Dedifferentiated amniotic fluid mesenchymal stem cell (primary cell): Measurements from ENCODE around the gene FABP6.
"Not testable (repeated sequence)": the region's sequence is repeated elsewhere in the genome, so short reads cannot be mapped to it uniquely, and the experiment has no call there.

Experiments
- DNase-seq: peaks from one replicate; pipeline ENCODE4 v3.0.0-alpha.2; 2016; ENCODE audit errors: extremely low spot score

The FABP6 gene

DNA sequence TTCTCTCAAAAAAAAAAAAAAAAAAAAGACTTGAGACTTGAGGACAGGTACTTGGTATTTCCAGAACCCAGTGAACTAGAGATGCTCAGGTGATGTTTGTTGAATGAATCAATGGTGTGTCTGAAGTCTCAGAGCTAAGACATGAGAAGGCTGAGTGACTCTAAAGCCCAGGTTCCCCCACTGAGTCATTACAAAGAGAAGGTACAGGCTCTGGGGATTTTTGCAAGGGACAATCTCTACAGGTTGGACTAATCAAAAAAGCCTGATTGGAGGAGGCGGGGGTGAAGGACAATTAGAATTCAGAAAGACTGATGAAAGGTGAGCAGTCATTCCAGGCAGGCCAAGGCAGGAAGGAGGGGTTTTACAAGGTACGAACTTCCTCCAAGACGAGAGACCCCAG is 8.2 kb upstream of the FABP6 start:
- no peak for DNase-seq

DNA sequence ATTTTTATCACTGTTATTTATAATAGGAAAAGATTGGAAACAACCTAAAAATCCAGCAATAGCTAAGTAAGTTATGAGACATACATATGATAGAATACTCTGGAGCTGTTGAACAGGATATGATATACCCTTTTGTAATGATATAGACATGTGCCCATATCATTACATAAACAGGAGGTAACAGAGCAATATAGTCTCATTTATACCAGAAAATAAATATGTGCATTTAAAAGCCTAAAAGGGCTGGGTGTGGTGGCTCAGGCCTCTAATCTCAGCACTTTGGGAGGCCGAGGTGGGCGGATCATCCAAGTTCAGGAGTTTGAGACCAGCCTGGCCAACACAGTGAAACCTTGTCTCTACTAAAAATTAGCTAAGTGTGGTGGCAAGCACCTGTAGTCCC is 2.3 kb upstream of the FABP6 start:
- DNase-seq: no peak

DNA sequence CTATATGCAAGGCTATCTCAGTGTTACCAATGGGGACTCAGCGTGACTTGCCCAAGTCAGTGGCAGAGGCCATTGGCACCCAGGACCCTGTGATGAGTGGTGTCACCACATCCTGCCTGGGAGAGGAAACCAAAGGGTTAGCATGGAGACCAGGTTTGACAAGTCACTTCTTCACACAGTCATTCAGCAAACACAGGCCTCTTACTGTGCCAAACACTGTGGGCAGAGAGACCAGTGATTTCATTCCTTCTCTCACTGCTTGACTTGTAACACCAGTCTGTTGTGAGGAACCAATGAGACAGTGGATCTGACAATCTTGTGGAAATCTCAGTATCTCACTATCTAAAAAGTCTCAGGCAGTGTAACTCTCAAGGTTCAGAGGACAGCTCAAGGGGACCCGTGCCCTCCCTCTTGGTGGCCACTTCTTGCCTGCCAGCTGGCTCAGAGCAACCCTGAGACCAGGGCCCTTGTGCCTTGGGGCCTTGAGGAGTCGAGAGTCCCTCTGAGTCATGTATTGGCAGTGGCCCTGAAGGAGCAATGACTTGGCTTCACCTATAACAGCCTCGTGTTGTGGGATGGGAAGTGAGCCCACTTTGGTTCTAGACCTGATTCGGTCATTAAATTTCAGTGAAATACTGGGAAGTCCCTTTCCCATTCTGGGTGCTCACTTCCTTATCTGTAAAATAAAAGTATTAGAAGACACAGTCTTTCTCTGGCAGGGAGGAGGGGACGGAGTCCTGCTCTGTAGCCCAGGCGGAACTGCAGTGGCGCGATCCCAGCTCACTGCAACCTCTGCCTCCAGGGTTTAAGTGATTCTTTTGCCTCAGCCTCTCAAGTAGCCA is 1.6 kb downstream of the FABP6 start:
- no peak for DNase-seq

DNA sequence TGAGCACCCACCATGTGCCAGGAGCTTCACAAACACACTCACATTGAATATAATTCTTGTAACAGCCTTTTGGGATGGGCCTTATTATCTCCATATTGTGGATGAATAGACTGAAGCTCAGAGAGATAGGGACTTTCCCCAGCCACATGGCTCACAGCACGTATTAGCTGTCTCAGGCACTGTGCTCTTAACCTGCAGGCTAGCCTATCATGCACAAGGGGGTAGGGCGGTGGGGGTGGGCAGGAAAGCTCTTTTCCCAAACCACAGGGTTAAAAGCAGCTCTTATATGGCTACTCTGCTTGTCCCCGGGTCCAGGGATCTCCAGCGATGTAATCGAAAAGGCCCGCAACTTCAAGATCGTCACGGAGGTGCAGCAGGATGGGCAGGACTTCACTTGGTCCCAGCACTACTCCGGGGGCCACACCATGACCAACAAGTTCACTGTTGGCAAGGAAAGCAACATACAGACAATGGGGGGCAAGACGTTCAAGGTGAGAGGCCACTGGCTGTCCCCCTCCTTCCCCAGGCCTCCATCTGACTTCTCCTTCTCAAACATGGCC is 2.6 kb downstream of the FABP6 start:
- DNase-seq: no peak

GRCh38 chr5:160233215-160233614 is 3.9 kb downstream of the FABP6 start:
- DNase-seq: no peak

DNA sequence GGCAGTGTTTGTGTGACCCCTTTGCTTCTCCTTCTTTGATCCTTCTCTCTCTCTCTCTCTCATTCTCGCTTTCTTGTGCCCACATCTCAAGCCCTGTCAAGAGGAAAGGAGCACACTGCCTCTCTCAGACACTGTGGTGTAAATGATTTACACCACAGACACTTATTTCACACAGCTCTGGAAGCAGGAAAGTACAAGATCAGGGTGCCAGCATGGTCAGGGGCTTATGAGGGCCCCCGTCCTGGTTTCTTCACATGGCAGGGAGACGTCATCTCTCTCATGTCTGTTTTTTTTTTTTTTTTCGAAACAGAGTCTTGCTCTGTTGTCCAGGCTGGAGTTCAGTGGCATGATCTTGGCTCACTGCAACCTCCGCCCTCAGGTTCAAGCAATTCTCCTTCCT is 6.4 kb downstream of the FABP6 start:
- DNase-seq: no peak

DNA sequence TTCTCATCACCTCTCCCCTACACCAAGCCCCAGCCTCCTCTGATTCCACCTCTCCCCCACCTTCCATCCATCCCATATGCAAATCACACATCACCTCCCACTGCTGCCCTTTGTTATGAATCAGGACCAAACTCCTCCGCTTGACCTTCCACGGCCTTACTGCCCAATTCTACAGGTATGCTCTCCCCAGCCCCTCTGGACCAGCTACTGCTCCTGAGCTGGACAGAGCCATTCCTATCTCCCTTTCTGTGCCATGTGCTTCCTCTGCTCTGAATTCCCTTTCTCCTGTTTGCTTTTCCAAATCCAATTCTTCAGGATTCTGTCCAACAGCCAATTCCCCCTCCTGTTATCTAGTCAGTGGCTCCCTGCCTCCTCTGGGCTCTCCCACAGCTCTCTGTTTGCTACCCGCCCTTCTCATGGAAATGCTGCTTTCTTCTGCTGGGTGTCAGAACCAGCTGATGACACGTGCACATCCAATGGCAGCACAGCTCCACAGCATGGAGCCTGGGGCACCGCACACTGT is 8.3 kb downstream of the FABP6 start:
- DNase-seq: no peak

DNA sequence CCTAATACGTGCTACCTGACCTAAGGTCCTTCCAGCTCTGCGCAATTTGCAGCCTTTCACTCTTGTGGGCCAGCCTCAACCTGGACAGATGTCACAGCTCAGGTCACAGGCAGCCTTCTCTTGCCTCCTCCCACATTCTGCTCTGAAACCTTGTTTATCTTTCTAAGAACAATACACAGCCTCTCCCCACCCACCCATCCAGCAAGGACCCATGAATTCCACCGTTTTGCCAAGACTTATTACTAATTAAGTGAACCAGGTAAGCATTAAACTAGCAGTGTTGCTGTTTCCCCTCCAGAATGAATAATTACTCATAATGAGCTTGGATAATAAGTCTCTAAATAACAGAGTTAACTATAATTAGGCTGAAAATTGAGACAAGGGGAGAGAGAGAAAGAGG is 11.0 kb downstream of the FABP6 start:
- no peak for DNase-seq

DNA sequence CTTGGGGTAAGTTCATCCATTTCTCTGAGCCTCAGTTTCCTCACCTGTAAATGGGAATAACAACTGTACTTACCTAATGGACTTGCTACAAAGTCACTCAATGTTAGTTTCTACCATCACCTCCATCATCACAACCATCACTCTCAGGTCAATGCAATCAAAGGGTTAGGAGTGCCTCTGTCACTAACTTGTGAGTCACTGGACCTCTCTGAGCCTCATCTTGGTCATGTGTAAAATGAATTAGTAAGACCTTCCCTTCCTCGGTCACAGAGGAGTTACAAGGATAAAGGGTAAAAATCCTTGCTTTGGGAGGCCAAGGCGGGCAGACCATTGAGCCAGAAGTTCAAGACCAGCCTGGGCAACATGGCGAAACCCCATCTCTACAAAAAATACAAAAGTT is 12.8 kb downstream of the FABP6 start:
- DNase-seq: no peak

DNA sequence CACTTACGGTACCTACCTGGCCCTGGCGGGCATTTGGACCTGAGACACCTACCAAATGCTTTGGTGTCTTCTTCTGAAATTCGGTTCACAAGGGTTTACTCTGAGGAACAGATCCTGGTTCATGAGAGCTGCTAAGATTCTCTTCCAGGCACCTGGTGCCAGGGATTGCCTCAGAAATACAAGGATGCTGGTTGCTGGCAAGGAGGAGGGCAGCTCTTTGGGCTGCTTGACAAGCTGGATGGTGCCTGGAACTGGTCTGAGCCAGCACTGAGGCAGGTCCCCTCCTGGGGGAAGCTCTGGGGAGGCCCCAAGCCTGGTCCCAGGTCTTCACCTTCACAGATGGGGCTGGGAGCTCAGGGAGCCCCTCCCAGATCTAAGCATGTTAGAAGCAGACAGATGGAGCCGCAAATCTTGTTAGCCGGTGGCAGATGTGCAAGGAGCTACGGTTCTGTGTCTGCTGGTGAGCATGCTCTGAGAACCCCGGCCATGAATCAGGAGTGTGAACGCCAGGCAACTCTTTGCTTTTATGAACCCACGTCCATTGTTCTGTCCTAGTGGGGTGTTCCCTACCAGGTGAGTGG is 16.3 kb downstream of the FABP6 start:
- DNase-seq: no peak

DNA sequence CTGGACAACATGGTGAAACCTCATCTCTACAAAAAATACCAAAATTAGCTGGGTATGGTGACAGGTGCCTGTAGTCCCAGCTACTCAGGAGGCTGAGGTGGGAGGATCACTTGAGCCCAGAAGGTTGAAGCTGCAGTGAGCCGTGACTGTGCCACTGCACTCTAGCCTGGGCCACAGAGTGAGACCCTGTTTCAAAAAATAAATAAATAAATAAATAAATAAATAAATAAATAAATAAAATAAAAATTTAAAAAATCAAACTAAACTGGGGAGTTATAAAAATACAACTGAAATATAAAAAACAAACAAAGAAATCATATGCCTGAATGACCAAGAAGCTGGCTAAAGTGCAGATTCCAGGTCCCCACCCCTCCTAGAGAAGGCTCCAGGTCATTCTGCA is 20.3 kb downstream of the FABP6 start:
- DNase-seq: not testable (repeated sequence)

DNA sequence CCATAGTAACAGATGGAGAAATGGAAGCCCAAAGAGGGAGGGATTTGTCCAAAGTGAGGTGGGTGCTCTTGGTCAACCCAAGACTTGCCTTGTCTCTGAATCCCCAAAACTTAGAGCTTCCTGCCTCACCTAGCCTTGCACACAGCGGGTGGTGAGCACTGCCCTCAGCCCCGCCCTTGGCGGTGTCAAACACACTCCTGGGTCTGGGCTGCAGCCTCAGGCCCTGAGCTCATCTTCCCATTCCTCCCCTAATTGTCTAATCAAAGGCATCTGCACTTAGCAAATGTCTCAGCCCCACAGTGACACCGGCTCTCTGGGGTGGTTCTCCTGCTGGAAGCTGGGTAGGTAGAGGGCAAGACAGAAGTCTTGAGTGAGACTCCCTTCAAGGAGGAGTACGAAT is 20.9 kb downstream of the FABP6 start:
- no peak for DNase-seq

DNA sequence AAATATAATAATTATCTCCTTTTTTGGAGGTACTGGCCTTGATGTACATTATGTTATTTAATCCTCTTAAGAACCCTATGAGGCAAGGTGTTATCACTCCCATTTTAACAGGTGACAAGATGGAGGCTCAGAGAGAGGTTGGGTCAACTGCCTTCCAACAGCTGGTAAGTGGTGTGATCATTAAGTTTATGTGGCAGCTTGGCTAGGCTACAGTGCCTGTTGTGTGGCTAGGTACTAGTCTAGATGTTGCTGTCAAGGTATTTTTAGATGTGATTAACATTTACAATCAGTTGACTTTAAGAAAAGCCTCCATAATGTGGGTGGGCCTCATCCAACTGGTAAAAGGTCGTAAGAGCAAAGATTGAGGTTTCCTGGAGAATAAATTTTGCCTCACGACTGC is 21.5 kb downstream of the FABP6 start:
- no peak for DNase-seq

DNA sequence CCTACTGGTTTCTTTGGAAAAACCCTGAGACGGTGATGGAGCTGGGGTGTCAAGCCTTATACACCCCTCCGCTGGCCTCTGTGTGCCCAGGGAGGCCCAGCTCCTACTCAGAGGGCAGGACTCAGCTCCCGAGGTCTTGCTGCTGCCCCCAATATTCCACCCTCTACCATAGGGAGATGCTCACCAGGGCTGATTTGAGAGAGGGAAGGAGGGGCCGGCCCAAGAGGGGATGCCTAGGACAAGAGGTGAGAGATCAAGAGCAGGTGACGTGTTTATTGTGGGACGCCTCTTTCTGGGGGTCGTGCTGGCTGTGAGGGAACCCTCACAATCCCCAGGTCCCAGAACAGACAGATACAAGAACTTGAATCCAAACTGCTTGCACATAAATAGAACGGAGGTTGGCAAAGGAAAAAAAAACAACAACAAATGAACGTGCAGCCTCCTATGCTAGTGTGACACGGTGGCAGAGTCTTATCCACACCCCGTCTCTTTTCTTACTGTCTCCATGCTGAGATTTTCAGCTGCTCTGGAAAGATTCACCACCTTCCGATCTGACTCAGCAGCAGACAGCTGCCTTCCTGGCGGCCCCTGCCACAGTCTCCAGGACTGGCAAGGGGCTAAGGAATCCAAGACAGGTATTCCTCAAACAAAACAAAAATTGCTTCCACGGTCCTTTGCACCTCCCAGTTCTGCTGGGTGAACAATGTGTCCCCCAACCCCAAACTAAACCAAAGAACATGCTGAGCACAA is 22.3 kb downstream of the FABP6 start:
- DNase-seq: no peak

DNA sequence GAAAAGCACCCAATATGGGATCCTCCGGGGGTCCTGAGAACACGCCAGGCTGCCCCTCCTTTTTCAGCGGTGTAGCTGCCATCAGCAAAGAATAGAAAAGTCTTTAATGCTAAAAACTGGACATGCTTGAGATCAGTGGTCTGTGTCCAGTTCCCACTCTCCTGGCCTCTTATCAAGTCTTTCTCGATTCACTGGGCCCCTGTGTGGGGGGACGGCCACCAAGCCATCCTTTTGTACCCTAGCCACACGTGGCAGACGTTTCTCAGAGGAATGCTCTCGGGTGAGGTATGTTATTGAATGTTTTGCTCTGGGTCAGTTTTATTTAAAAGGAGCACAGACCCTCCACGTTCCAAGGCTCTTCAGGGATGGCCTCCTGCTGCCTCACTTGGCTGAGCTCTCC is 23.6 kb downstream of the FABP6 start:
- DNase-seq: no peak

DNA sequence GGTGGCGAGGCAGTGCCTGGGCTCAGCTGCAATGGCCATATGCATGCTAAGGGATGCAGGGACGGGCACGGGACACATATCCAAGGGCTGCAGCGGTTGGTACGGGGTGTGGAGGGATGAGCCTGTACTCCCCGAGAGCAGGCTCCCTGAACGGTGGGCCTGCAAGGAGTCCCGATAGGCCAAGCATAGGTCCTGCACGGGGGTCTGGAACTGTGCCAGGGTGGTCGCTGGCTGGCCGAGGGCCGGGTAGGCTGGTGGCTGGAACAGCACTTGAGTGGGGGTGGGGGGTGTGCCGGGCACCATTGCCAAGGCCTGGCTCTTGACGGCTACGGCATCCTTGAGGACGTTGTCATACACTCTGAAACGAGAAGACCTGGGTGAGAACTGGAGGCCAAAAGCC is 24.1 kb downstream of the FABP6 start:
- DNase-seq: no peak

DNA sequence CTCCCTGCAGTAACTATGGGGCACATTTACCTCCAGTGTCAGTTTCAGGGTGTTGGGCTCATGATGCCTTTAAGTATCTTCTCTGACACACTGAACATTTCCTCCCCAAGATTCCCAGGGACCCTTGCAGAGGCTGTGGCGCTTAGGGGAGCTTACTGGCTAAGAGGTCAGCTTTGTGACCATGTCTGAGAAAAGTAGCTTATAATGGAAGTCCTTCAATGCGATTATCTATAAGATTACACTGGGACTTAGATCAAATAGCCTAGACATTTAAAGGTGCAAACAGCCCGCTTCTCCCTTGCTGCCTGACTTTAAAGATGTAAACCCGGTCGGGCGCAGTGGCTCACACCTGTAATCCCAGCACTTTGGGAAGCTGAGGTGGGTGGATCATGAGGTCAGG is 25.4 kb downstream of the FABP6 start:
- DNase-seq: no peak

DNA sequence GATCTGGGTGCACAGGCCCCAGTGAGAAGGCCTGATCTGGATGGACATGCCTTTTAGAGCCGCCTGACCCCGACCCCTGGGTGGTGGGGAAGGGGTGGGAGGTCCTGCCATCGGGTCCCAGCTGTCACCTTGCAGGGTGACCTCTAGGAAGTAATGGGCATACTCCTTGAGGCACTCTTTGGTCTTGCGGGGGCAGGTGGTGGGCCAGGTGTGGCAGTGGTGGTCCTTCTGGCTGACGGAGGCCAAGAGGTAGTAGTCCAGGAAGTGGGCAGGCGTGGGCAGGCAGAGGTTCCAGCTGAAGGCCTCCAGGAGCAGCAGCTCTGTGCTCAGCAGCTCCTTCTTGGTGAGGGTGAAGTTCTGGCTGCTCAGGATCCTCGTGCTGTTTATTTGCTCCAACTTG is 30.0 kb downstream of the FABP6 start:
- DNase-seq: no peak

GRCh38 chr5:160260006-160260775 is 30.9 kb downstream of the FABP6 start:
- DNase-seq: no peak

GRCh38 chr5:160260881-160261815 is 31.8 kb downstream of the FABP6 start:
- DNase-seq: no peak
